ENCODE data around the gene ZMYM2.

DNA sequence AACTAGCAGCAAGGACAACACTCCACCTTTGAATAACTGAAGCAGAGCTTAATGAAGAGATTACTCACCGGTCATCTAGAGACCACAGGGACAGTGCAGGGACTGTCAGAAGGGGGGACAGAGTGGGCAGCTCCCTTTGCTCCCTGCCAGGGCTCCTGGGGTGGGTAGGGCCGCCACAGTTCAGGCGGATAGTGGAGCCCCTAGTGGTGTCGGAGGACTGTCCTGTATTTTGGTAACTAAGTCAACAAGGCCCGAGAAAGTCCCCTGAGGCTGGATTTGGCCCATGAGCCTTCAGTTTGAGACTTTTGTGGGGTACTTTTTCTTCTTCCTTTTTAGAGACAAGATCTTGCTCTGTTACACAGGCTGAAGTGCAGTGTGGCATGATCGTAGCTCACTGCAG is 157.7 kb downstream of the ZMYM2 start:
- no peak for TF ChIP-seq POLR2A (IDR thresholded peaks at IDR 0.05)
- TF ChIP-seq, protein P1, sequence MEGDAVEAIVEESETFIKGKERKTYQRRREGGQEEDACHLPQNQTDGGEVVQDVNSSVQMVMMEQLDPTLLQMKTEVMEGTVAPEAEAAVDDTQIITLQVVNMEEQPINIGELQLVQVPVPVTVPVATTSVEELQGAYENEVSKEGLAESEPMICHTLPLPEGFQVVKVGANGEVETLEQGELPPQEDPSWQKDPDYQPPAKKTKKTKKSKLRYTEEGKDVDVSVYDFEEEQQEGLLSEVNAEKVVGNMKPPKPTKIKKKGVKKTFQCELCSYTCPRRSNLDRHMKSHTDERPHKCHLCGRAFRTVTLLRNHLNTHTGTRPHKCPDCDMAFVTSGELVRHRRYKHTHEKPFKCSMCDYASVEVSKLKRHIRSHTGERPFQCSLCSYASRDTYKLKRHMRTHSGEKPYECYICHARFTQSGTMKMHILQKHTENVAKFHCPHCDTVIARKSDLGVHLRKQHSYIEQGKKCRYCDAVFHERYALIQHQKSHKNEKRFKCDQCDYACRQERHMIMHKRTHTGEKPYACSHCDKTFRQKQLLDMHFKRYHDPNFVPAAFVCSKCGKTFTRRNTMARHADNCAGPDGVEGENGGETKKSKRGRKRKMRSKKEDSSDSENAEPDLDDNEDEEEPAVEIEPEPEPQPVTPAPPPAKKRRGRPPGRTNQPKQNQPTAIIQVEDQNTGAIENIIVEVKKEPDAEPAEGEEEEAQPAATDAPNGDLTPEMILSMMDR (IDR thresholded peaks at IDR 0.05) = no peak
